H1 (cell line): ENCODE data around the gene STT3A. TPM values are rescaled to one million over a fixed set of nuclear protein-coding genes. Genes with fewer than 3 reads are reported as not detected.

Source experiments
- CBX8 ChIP-seq: fragments of 300-800, 300-1000 bp; sonication (generic); IDR thresholded peaks from 2 replicates; pipeline ENCODE4 v1.7.1; 2016; ENCODE audit warnings: low read depth, low read length, borderline replicate concordance
- CHD2 ChIP-seq: IDR thresholded peaks from 2 replicates; pipeline ENCODE4 v1.6.1; 2012; ENCODE audit warnings: low read length, improper control_type of control experiment
- EZH2 ChIP-seq: fragments of 200-600 bp; sonication (generic); IDR thresholded peaks from 2 replicates; pipeline ENCODE4 v1.7.1; 2012; ENCODE audit warnings: low read depth, mild to moderate bottlenecking, moderate library complexity, low read length, inconsistent platforms; ENCODE audit not compliant: severe bottlenecking
- KDM5A ChIP-seq: fragments of 200-600 bp; IDR thresholded peaks from 2 replicates; pipeline ENCODE4 v1.7.1; 2012; ENCODE audit warnings: mild to moderate bottlenecking, low read length, inconsistent platforms, mixed read lengths
- NANOG ChIP-seq: IDR thresholded peaks from 2 replicates; pipeline ENCODE4 v1.6.1; 2011; ENCODE audit warnings: low read length, low read depth, mild to moderate bottlenecking, inconsistent platforms; ENCODE audit not compliant: insufficient read depth, poor library complexity, severe bottlenecking
- RAD21 ChIP-seq, 2 experiments: IDR thresholded peaks in 1 of 2; conservative IDR thresholded peaks in 1 of 2; 2 replicates each; pipeline ENCODE4 v1.6.1; 2011; ENCODE audit warnings: low read depth in 2 of 2, low read length in 2 of 2, improper control_type of control experiment in 1 of 2, inconsistent platforms in 1 of 2, mild to moderate bottlenecking in 1 of 2, moderate library complexity in 1 of 2
- SAP30 ChIP-seq: fragments of 300-600 bp; sonication (generic); IDR thresholded peaks from 2 replicates; pipeline ENCODE4 v1.7.1; 2012; ENCODE audit warnings: low read length, moderate library complexity, mild to moderate bottlenecking, inconsistent platforms; ENCODE audit not compliant: insufficient read depth, insufficient replicate concordance
- TAF7 ChIP-seq: optimal IDR thresholded peaks from 2 replicates; pipeline ENCODE3; 2011; ENCODE audit warnings: low read depth, mild to moderate bottlenecking, inconsistent platforms, low read length, moderate library complexity, borderline replicate concordance
- polyA plus RNA-seq, 7 experiments: library from polyadenylated mRNA; depleted of rRNA in 3 of 7; stranded (reverse) in 5 of 7; unstranded in 2 of 7; fragments of >200 nt in 5 of 7; fragments of 200-250 nt in 2 of 7; gene quantifications; 1 replicate in 5 of 7; 2 replicates in 1 of 7; 4 replicates in 1 of 7; pipeline versions ENCODE4 v1.2.1 to v1.2.3, GENCODE V29; 2011 to 2013; ENCODE audit warnings: missing spikeins in 2 of 7, mixed read lengths in 2 of 7
- total RNA-seq: library from RNA; stranded (reverse); fragmentation: NEBNext Ultra II Directional; extraction: Animal tissue kit (Norgen Biotek cat#: 25700); gene quantifications from 2 replicates; pipeline ENCODE4 v1.2.1, GENCODE V29; 2021
- TF ChIP-seq, protein P1 (sequence below): fragments of 300-600 bp; sonication (generic); IDR thresholded peaks from 2 replicates; pipeline ENCODE4 v1.7.1; 2012; ENCODE audit warnings: low read length, moderate library complexity, mild to moderate bottlenecking, inconsistent platforms; ENCODE audit not compliant: insufficient replicate concordance

Gene STT3A
- total and polyA plus RNA-seq, 2 of the 8 experiments (the other 6 are each of a cell fraction or from before 2014, with no cell fraction given), result 173 to 211 TPM

DNA sequence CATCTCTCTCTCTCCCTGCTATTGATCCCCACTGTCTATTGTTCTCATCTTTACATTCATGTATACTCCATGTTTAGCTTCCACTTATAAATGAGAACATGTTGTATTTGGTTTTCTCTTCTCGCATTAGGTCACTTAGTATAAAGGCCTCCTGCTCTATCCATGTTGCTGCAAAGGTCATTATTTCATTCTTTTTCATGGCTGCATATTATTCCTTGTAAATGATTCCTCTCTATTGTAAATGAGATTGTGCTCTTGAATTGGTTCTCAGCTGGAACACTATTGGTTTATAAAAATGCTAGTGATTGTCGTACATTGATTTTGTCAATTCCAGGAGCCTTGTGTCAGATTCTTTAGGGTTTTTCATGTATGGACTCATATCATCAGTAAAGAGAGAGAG, 74.5 kb downstream of the STT3A start (continued):
- TF ChIP-seq, protein P1, sequence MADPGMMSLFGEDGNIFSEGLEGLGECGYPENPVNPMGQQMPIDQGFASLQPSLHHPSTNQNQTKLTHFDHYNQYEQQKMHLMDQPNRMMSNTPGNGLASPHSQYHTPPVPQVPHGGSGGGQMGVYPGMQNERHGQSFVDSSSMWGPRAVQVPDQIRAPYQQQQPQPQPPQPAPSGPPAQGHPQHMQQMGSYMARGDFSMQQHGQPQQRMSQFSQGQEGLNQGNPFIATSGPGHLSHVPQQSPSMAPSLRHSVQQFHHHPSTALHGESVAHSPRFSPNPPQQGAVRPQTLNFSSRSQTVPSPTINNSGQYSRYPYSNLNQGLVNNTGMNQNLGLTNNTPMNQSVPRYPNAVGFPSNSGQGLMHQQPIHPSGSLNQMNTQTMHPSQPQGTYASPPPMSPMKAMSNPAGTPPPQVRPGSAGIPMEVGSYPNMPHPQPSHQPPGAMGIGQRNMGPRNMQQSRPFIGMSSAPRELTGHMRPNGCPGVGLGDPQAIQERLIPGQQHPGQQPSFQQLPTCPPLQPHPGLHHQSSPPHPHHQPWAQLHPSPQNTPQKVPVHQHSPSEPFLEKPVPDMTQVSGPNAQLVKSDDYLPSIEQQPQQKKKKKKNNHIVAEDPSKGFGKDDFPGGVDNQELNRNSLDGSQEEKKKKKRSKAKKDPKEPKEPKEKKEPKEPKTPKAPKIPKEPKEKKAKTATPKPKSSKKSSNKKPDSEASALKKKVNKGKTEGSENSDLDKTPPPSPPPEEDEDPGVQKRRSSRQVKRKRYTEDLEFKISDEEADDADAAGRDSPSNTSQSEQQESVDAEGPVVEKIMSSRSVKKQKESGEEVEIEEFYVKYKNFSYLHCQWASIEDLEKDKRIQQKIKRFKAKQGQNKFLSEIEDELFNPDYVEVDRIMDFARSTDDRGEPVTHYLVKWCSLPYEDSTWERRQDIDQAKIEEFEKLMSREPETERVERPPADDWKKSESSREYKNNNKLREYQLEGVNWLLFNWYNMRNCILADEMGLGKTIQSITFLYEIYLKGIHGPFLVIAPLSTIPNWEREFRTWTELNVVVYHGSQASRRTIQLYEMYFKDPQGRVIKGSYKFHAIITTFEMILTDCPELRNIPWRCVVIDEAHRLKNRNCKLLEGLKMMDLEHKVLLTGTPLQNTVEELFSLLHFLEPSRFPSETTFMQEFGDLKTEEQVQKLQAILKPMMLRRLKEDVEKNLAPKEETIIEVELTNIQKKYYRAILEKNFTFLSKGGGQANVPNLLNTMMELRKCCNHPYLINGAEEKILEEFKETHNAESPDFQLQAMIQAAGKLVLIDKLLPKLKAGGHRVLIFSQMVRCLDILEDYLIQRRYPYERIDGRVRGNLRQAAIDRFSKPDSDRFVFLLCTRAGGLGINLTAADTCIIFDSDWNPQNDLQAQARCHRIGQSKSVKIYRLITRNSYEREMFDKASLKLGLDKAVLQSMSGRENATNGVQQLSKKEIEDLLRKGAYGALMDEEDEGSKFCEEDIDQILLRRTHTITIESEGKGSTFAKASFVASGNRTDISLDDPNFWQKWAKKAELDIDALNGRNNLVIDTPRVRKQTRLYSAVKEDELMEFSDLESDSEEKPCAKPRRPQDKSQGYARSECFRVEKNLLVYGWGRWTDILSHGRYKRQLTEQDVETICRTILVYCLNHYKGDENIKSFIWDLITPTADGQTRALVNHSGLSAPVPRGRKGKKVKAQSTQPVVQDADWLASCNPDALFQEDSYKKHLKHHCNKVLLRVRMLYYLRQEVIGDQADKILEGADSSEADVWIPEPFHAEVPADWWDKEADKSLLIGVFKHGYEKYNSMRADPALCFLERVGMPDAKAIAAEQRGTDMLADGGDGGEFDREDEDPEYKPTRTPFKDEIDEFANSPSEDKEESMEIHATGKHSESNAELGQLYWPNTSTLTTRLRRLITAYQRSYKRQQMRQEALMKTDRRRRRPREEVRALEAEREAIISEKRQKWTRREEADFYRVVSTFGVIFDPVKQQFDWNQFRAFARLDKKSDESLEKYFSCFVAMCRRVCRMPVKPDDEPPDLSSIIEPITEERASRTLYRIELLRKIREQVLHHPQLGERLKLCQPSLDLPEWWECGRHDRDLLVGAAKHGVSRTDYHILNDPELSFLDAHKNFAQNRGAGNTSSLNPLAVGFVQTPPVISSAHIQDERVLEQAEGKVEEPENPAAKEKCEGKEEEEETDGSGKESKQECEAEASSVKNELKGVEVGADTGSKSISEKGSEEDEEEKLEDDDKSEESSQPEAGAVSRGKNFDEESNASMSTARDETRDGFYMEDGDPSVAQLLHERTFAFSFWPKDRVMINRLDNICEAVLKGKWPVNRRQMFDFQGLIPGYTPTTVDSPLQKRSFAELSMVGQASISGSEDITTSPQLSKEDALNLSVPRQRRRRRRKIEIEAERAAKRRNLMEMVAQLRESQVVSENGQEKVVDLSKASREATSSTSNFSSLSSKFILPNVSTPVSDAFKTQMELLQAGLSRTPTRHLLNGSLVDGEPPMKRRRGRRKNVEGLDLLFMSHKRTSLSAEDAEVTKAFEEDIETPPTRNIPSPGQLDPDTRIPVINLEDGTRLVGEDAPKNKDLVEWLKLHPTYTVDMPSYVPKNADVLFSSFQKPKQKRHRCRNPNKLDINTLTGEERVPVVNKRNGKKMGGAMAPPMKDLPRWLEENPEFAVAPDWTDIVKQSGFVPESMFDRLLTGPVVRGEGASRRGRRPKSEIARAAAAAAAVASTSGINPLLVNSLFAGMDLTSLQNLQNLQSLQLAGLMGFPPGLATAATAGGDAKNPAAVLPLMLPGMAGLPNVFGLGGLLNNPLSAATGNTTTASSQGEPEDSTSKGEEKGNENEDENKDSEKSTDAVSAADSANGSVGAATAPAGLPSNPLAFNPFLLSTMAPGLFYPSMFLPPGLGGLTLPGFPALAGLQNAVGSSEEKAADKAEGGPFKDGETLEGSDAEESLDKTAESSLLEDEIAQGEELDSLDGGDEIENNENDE, result no peak
- TF ChIP-seq EZH2 (no peak), NANOG (no peak), CBX8 (no peak), TAF7 (no peak), SAP30 (no peak), RAD21 (IDR thresholded peaks at IDR 0.05 in 1 of 2, conservative IDR thresholded peaks at IDR 0.05 in 1 of 2; ENCODE audit: low read depth in 2 of 2, low read length in 2 of 2) (no peak), KDM5A (no peak), CHD2 (no peak)
- TF ChIP-seq, all 59 proteins: peak for 0
